ENCODE measurements around the gene HS6ST1. TPM values are rescaled to one million over a fixed set of nuclear protein-coding genes. Genes with fewer than 3 reads are reported as not detected.
"Not testable (repeated sequence)": the region's sequence is repeated elsewhere in the genome, so short reads cannot be mapped to it uniquely, and the experiment has no call there.

HS6ST1 gene
- total RNA-seq, 4 donors from 2014 or later = 16.1 to 38.6 (median 26.5) TPM

DNA sequence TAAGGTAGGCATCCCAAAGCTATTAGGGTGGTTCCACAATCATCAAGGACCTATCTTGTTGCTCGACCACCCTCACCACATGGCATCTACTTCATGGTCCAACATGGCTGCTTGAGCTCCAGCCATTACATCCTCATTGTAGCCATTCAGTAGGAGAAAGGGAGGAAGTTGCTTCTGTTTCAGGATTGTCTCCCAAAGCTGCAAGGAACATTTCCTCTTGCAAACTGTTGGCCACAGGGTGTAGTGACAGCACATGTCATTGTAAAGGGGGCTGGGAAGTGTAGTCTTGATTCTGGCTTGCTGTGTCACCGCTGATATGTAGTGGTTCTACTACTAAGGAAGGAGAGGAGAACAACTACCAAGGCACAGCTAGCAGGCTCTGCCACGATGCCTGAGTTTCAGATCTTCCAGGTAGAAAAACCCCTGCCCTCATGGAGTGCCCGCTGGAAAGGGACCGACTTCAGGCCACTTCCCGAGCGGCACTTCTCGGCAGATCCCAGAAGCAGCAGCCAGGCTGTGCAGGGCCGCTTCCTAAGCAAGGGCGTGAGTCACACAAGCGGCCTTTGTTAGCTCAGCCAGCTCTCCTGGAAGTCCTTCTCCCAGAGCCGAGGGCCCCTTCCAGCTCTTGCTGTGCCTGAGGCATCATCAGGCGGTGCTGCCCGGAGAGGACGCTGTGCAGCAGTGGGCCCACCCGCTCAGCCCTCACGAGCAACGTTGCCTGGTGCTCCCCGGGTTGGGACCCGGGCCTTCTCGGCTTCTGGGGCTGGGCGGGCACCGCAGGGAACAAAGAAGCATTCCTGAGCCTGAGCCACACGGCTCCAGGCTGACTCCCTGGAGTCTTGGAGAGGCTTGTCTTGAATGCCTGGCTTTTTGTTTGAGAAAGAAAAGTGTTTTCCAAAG lies 58.2 kb downstream of the HS6ST1 start:
- intact Hi-C loops (cut with DNase I; ENCODE audit: low total_unique reads) = no loop called here
- Histone ChIP-seq H3K27me3 (no peaks in the 10 kb centered on the region), H3K9me3 (no peaks in the 10 kb centered on the region), H3K27ac (peak overlapping the region; percentile 27 to 40 (median 31)), H3K36me3 (no peaks in the 10 kb centered on the region), H3K4me3 (no peak overlapping the region), H3K4me1 (no peaks in the 10 kb centered on the region)
- TF ChIP-seq EP300 (IDR thresholded peaks at IDR 0.05; ENCODE audit: low read depth) (no peak), POLR2AphosphoS5 (IDR thresholded peaks at IDR 0.05) (no peak), POLR2A (IDR thresholded peaks at IDR 0.05) (no peak)
- TF ChIP-seq, protein P1, sequence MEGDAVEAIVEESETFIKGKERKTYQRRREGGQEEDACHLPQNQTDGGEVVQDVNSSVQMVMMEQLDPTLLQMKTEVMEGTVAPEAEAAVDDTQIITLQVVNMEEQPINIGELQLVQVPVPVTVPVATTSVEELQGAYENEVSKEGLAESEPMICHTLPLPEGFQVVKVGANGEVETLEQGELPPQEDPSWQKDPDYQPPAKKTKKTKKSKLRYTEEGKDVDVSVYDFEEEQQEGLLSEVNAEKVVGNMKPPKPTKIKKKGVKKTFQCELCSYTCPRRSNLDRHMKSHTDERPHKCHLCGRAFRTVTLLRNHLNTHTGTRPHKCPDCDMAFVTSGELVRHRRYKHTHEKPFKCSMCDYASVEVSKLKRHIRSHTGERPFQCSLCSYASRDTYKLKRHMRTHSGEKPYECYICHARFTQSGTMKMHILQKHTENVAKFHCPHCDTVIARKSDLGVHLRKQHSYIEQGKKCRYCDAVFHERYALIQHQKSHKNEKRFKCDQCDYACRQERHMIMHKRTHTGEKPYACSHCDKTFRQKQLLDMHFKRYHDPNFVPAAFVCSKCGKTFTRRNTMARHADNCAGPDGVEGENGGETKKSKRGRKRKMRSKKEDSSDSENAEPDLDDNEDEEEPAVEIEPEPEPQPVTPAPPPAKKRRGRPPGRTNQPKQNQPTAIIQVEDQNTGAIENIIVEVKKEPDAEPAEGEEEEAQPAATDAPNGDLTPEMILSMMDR (IDR thresholded peaks at IDR 0.05) = no peak
- WGBS, 2 donors (ENCODE audit: low coverage in 1 of 2) = 71 to 74% methylated on average over 8 to 23 of the region's 24 CpGs
- in situ Hi-C loops (cut with MboI; ENCODE audit: low pct_ligation_motif_present in 1 of 4, low pct_unique_long_range_greater_than_20kb in 1 of 4, low sequenced_read_pairs in 3 of 4) = no loop called here
- DNase-seq = no peak

DNA sequence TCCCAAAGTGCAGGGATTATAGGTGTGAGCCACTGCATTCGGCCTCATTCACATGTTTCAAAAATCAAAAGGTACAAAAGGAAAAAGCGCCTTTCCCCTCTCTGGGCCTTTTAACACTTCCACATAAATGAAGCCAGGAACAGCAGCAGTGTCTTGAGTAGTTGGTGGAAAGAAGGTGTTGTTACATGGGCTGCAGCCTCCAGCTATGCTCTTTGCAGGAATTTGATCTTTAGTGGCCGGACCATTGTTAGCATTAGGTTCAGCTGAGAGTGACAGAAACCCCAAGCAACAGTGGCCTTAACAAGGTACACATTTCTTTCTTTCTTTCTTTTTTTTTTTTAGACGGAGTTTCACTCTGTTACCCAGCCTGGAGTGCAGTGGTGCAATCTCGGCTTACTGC lies 59.1 kb downstream of the HS6ST1 start:
- intact Hi-C loops (cut with DNase I; ENCODE audit: low total_unique reads) = no loop called here
- in situ Hi-C loops (cut with MboI; ENCODE audit: low pct_ligation_motif_present in 1 of 4, low pct_unique_long_range_greater_than_20kb in 1 of 4, low sequenced_read_pairs in 3 of 4) = no loop called here
- Histone ChIP-seq H3K27me3 (no peaks in the 10 kb centered on the region), H3K36me3 (no peaks in the 10 kb centered on the region), H3K9me3 (no peaks in the 10 kb centered on the region), H3K4me1 (no peaks in the 10 kb centered on the region), H3K27ac (no peak overlapping the region), H3K4me3 (no peak overlapping the region)
- DNase-seq = no peak
- TF ChIP-seq POLR2AphosphoS5 (IDR thresholded peaks at IDR 0.05) (no peak), POLR2A (IDR thresholded peaks at IDR 0.05) (no peak), EP300 (IDR thresholded peaks at IDR 0.05; ENCODE audit: low read depth) (no peak)
- TF ChIP-seq, protein P1 (IDR thresholded peaks at IDR 0.05) = no peak
- WGBS, 2 donors (ENCODE audit: low coverage in 1 of 2) = 84 to 93% methylated on average over 5 of the region's 5 CpGs

DNA sequence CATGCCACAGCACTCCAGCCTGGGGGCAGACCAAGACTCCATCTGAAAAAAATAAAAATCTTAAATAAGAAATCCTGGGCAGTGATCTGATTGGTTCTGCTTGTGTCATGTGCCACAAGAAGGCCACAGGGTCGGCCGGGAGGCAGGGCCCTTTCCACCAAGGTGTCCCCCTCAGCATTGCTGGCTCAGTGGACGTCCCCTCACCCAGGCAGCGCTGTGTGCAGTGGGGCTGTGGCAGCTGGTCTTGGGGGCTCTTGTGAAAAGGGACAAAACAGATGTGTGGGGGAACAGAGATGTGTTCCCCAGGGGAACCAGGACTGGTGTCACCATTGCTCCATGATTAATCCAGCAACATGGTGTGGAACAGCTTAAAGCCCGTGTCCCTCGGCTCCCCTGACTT lies 60.5 kb downstream of the HS6ST1 start:
- intact Hi-C loops (cut with DNase I; ENCODE audit: low total_unique reads) (no loop called here), in situ Hi-C loops (cut with MboI; ENCODE audit: low pct_ligation_motif_present in 1 of 4, low pct_unique_long_range_greater_than_20kb in 1 of 4, low sequenced_read_pairs in 3 of 4) (no loop called here)
- H3K27ac ChIP-seq = no peak overlapping the region
- TF ChIP-seq POLR2A (IDR thresholded peaks at IDR 0.05) = no peak
- no peak for TF ChIP-seq EP300 (IDR thresholded peaks at IDR 0.05; ENCODE audit: low read depth)
- no peaks in the 10 kb centered on the region for H3K27me3 ChIP-seq
- WGBS, 2 donors (ENCODE audit: low coverage in 1 of 2) = 85% methylated on average over 6 of the region's 6 CpGs; no CpG with 5 or more reads in 1 of the 2 donors
- no peak overlapping the region for H3K4me3 ChIP-seq
- DNase-seq = no peak
- H3K9me3 ChIP-seq = no peaks in the 10 kb centered on the region
- no peaks in the 10 kb centered on the region for H3K36me3 ChIP-seq
- no peaks in the 10 kb centered on the region for H3K4me1 ChIP-seq

DNA sequence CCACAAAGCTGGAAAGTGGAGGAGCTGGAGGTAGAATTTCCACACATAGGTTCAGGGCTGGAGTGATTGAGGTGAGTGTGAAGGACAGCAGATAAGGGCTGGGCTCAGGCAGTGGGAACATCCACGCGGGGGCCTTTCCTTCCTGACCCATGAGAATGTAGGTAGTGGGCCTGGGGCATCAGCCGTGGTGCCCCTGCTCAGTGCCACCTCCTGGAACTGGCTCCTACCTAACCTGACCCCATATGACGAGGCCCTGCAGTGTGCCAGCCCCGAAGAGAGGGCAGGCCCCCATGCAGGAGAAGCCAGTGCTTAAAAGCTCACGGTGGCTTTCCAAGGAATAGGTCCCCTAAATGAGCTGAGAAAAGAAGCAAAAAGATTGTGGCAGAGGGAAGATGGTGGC lies 66.2 kb downstream of the HS6ST1 start:
- TF ChIP-seq EP300 (IDR thresholded peaks at IDR 0.05; ENCODE audit: low read depth) (no peak), POLR2AphosphoS5 (IDR thresholded peaks at IDR 0.05) (no peak), POLR2A (IDR thresholded peaks at IDR 0.05) (no peak)
- TF ChIP-seq, protein P1 (IDR thresholded peaks at IDR 0.05) = no peak
- 87% methylated on average over 6 of the region's 6 CpGs; no CpG with 5 or more reads in 1 of the 2 donors for WGBS, 2 donors (ENCODE audit: low coverage in 1 of 2)
- no peaks in the 10 kb centered on the region for H3K27me3 ChIP-seq
- no peaks in the 10 kb centered on the region for H3K36me3 ChIP-seq
- no peak overlapping the region for H3K27ac ChIP-seq
- in situ Hi-C loops (cut with MboI; ENCODE audit: low pct_ligation_motif_present in 1 of 4, low pct_unique_long_range_greater_than_20kb in 1 of 4, low sequenced_read_pairs in 3 of 4) (no loop called here), intact Hi-C loops (cut with DNase I; ENCODE audit: low total_unique reads) (no loop called here)
- H3K4me3 ChIP-seq = no peak overlapping the region
- no peaks in the 10 kb centered on the region for H3K9me3 ChIP-seq
- no peaks in the 10 kb centered on the region for H3K4me1 ChIP-seq
- DNase-seq = no peak

DNA sequence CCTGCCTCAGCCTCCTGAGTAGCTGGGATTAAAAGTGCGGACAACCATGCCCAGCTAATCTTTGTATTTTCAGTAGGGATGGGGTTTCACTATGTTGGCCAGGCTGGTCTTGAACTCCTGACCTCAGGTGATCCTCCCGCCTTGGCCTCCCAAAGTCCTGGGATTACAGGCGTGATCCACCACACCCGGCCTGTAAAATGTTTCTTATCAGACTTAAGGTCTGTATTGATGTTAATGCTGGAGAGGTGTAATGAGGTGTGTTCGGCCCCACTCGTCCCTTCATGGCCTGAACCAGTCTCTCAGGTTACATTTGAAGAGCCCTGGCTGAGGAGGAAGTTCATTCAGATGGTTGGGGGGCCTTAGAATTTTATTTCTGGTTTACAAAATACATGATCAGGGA lies 66.6 kb downstream of the HS6ST1 start:
- in situ Hi-C loops (cut with MboI; ENCODE audit: low pct_ligation_motif_present in 1 of 4, low pct_unique_long_range_greater_than_20kb in 1 of 4, low sequenced_read_pairs in 3 of 4); DNase-seq; intact Hi-C loops (cut with DNase I; ENCODE audit: low total_unique reads); H3K4me1 ChIP-seq; H3K9me3 ChIP-seq; H3K36me3 ChIP-seq; H3K27me3 ChIP-seq; H3K4me3 ChIP-seq; H3K27ac ChIP-seq: not testable (repeated sequence)
- 67 to 80% methylated on average over 1 to 6 of the region's 6 CpGs for WGBS, 2 donors (ENCODE audit: low coverage in 1 of 2)
